Measurements from ENCODE around the gene FZD2.
A peak's percentile ranks its signal among the peaks of the same experiment; 100 is the strongest.

The FZD2 gene

GRCh38 chr17:44602390-44602789 lies 45.1 kb downstream of the FZD2 start:
- H2BK120ac ChIP-seq (ENCODE audit: insufficient read depth, low read length, poor library complexity): no peak overlapping the region
- H3K9me3 ChIP-seq (ENCODE audit: insufficient read depth, low read depth, low read length): no peaks in the 10 kb centered on the region
- H4K91ac ChIP-seq (ENCODE audit: low read depth, low read length): peak overlapping the region; percentile 50
- H2AK5ac ChIP-seq (ENCODE audit: low read length): no peak overlapping the region
- no peak overlapping the region for H3K4ac ChIP-seq (ENCODE audit: low read depth, low read length)
- no peak overlapping the region for H2AFZ ChIP-seq (ENCODE audit: insufficient read depth, low read length, poor library complexity)
- no peak overlapping the region for H3K23ac ChIP-seq (ENCODE audit: low read length)
- no peak overlapping the region for H3K4me2 ChIP-seq (ENCODE audit: low read length)
- H3K4me3 ChIP-seq (ENCODE audit: low read depth, low read length): no peak overlapping the region
- no peaks in the 10 kb centered on the region for H3K27me3 ChIP-seq (ENCODE audit: insufficient read depth, low read length)
- H4K8ac ChIP-seq (ENCODE audit: low read depth, low read length): no peak overlapping the region
- peaks cover 7% of the 10 kb centered on the region for H3K79me2 ChIP-seq (ENCODE audit: control insufficient read depth, insufficient read depth, low read length, poor library complexity)
- no peak overlapping the region for H4K12ac ChIP-seq (ENCODE audit: low read depth, low read length)
- peaks cover 45% of the 10 kb centered on the region for H3K79me1 ChIP-seq (ENCODE audit: low read length)
- H2BK5ac ChIP-seq (ENCODE audit: low read depth, low read length, poor library complexity): peak overlapping the region; percentile 20
- H3K4me1 ChIP-seq (ENCODE audit: control insufficient read depth in 1 of 2, insufficient read depth in 2 of 2, low read length in 2 of 2): peaks cover 35 to 45% of the 10 kb centered on the region in 2 experiments
- H3K27ac ChIP-seq (ENCODE audit: low read depth, low read length): peak overlapping the region; percentile 29
- no peak overlapping the region for H3K18ac ChIP-seq (ENCODE audit: low read length)
- H3K14ac ChIP-seq (ENCODE audit: low read length): no peak overlapping the region
- H3K36me3 ChIP-seq (ENCODE audit: control insufficient read depth in 1 of 2, insufficient read depth in 2 of 2, low read length in 2 of 2): no peaks in the 10 kb centered on the region
- WGBS (ENCODE audit: extremely low coverage, insufficient coverage, insufficient read length): no CpG with 5 or more reads among the region's 6 CpGs
- peak overlapping the region; percentile 41 for H2BK12ac ChIP-seq (ENCODE audit: low read length)
- no peak for DNase-seq
- H3K9ac ChIP-seq (ENCODE audit: low read length): no peak overlapping the region

GRCh38 chr17:44602970-44603369 lies 45.7 kb downstream of the FZD2 start:
- no peak overlapping the region for H3K4me2 ChIP-seq (ENCODE audit: low read length)
- H4K12ac ChIP-seq (ENCODE audit: low read depth, low read length): no peak overlapping the region
- H3K27ac ChIP-seq (ENCODE audit: low read depth, low read length): no peak overlapping the region
- H2BK120ac ChIP-seq (ENCODE audit: insufficient read depth, low read length, poor library complexity): no peak overlapping the region
- H3K27me3 ChIP-seq (ENCODE audit: insufficient read depth, low read length): no peaks in the 10 kb centered on the region
- peak overlapping the region; percentile 26 for H2AK5ac ChIP-seq (ENCODE audit: low read length)
- peaks cover 46% of the 10 kb centered on the region for H3K79me1 ChIP-seq (ENCODE audit: low read length)
- H3K23ac ChIP-seq (ENCODE audit: low read length): no peak overlapping the region
- peak overlapping the region; percentile 50 for H4K91ac ChIP-seq (ENCODE audit: low read depth, low read length)
- no peak overlapping the region for H3K14ac ChIP-seq (ENCODE audit: low read length)
- no peaks in the 10 kb centered on the region for H3K9me3 ChIP-seq (ENCODE audit: insufficient read depth, low read depth, low read length)
- H3K4ac ChIP-seq (ENCODE audit: low read depth, low read length): no peak overlapping the region
- DNase-seq: no peak
- H2BK12ac ChIP-seq (ENCODE audit: low read length): peak overlapping the region; percentile 23
- H2BK5ac ChIP-seq (ENCODE audit: low read depth, low read length, poor library complexity): no peak overlapping the region
- no peak overlapping the region for H2AFZ ChIP-seq (ENCODE audit: insufficient read depth, low read length, poor library complexity)
- WGBS (ENCODE audit: extremely low coverage, insufficient coverage, insufficient read length): no CpG with 5 or more reads among the region's 3 CpGs
- no peaks in the 10 kb centered on the region for H3K36me3 ChIP-seq (ENCODE audit: control insufficient read depth in 1 of 2, insufficient read depth in 2 of 2, low read length in 2 of 2)
- no peak overlapping the region for H3K4me3 ChIP-seq (ENCODE audit: low read depth, low read length)
- H4K8ac ChIP-seq (ENCODE audit: low read depth, low read length): no peak overlapping the region
- H3K79me2 ChIP-seq (ENCODE audit: control insufficient read depth, insufficient read depth, low read length, poor library complexity): peaks cover 7% of the 10 kb centered on the region
- H3K18ac ChIP-seq (ENCODE audit: low read length): no peak overlapping the region
- no peak overlapping the region for H3K9ac ChIP-seq (ENCODE audit: low read length)
- H3K4me1 ChIP-seq (ENCODE audit: control insufficient read depth in 1 of 2, insufficient read depth in 2 of 2, low read length in 2 of 2): peaks cover 39 to 47% of the 10 kb centered on the region in 2 experiments

- Histone ChIP-seq H3K27ac (ENCODE audit: low read depth, low read length) (no peak overlapping the region), H3K4ac (ENCODE audit: low read depth, low read length) (no peak overlapping the region), H3K9ac (ENCODE audit: low read length) (no peak overlapping the region), H3K18ac (ENCODE audit: low read length) (no peak overlapping the region), H4K91ac (ENCODE audit: low read depth, low read length) (peak overlapping the region; percentile 7), H3K4me2 (ENCODE audit: low read length) (no peak overlapping the region), H2AFZ (ENCODE audit: insufficient read depth, low read length, poor library complexity) (no peak overlapping the region), H3K4me1 (ENCODE audit: control insufficient read depth in 1 of 2, insufficient read depth in 2 of 2, low read length in 2 of 2) (peaks cover 37 to 46% of the 10 kb centered on the region in 2 experiments), H3K79me2 (ENCODE audit: control insufficient read depth, insufficient read depth, low read length, poor library complexity) (peaks cover 7% of the 10 kb centered on the region), H3K36me3 (ENCODE audit: control insufficient read depth in 1 of 2, insufficient read depth in 2 of 2, low read length in 2 of 2) (no peaks in the 10 kb centered on the region), H3K14ac (ENCODE audit: low read length) (no peak overlapping the region), H2AK5ac (ENCODE audit: low read length) (peak overlapping the region; percentile 75), H3K27me3 (ENCODE audit: insufficient read depth, low read length) (no peaks in the 10 kb centered on the region), H4K8ac (ENCODE audit: low read depth, low read length) (no peak overlapping the region), H2BK5ac (ENCODE audit: low read depth, low read length, poor library complexity) (no peak overlapping the region), H3K23ac (ENCODE audit: low read length) (no peak overlapping the region), H3K4me3 (ENCODE audit: low read depth, low read length) (no peak overlapping the region), H2BK120ac (ENCODE audit: insufficient read depth, low read length, poor library complexity) (no peak overlapping the region), H2BK12ac (ENCODE audit: low read length) (peak overlapping the region; percentile 11), H4K12ac (ENCODE audit: low read depth, low read length) (no peak overlapping the region), H3K9me3 (ENCODE audit: insufficient read depth, low read depth, low read length) (peaks cover 2% of the 10 kb centered on the region), H3K79me1 (ENCODE audit: low read length) (peaks cover 45% of the 10 kb centered on the region)
- no CpG with 5 or more reads among the region's 6 CpGs for WGBS (ENCODE audit: extremely low coverage, insufficient coverage, insufficient read length)
- DNase-seq: no peak
Measured at GRCh38 chr17:44604116-44604761, 47.0 kb downstream of the FZD2 start.

GRCh38 chr17:44604768-44605485 lies 47.6 kb downstream of the FZD2 start:
- DNase-seq: no peak
- Histone ChIP-seq H3K9me3 (ENCODE audit: insufficient read depth, low read depth, low read length) (peaks cover 3% of the 10 kb centered on the region), H3K14ac (ENCODE audit: low read length) (no peak overlapping the region), H3K79me2 (ENCODE audit: control insufficient read depth, insufficient read depth, low read length, poor library complexity) (peaks cover 7% of the 10 kb centered on the region), H2BK12ac (ENCODE audit: low read length) (peak overlapping the region; percentile 11), H3K4me2 (ENCODE audit: low read length) (no peak overlapping the region), H3K4me1 (ENCODE audit: control insufficient read depth in 1 of 2, insufficient read depth in 2 of 2, low read length in 2 of 2) (peaks cover 38 to 48% of the 10 kb centered on the region in 2 experiments), H3K27ac (ENCODE audit: low read depth, low read length) (no peak overlapping the region), H2BK5ac (ENCODE audit: low read depth, low read length, poor library complexity) (no peak overlapping the region), H3K79me1 (ENCODE audit: low read length) (peaks cover 47% of the 10 kb centered on the region), H2AK5ac (ENCODE audit: low read length) (peak overlapping the region; percentile 75), H4K91ac (ENCODE audit: low read depth, low read length) (peak overlapping the region; percentile 7), H4K12ac (ENCODE audit: low read depth, low read length) (no peak overlapping the region), H3K36me3 (ENCODE audit: control insufficient read depth in 1 of 2, insufficient read depth in 2 of 2, low read length in 2 of 2) (no peaks in the 10 kb centered on the region), H2BK120ac (ENCODE audit: insufficient read depth, low read length, poor library complexity) (peak overlapping the region; percentile 28), H2AFZ (ENCODE audit: insufficient read depth, low read length, poor library complexity) (no peak overlapping the region), H4K8ac (ENCODE audit: low read depth, low read length) (no peak overlapping the region), H3K9ac (ENCODE audit: low read length) (no peak overlapping the region), H3K27me3 (ENCODE audit: insufficient read depth, low read length) (no peaks in the 10 kb centered on the region), H3K18ac (ENCODE audit: low read length) (no peak overlapping the region), H3K4me3 (ENCODE audit: low read depth, low read length) (no peak overlapping the region), H3K4ac (ENCODE audit: low read depth, low read length) (no peak overlapping the region), H3K23ac (ENCODE audit: low read length) (no peak overlapping the region)
- no CpG with 5 or more reads among the region's 10 CpGs for WGBS (ENCODE audit: extremely low coverage, insufficient coverage, insufficient read length)

All from trophoblast cell (in vitro differentiated cells and primary cell).